Stimulated activated naive CD8-positive, alpha-beta T cell treated with anti-CD3 and anti-CD28 coated beads, Interleukin-15, Interleukin-2, amounts not matched to agents 100 U/mL and 50 U/mL, for 24 hours (primary cell): ENCODE results near the gene MLLT3.

ENCODE experiments used
- ATAC-seq: fragments of 150-1000 bp; cut with Tn5 transposase; one replicate; pipeline ENCODE4 v1.10.0; 2021
- DNase-seq: peaks from one replicate; pipeline ENCODE4 v3.0.0; 2021

Gene MLLT3

DNA sequence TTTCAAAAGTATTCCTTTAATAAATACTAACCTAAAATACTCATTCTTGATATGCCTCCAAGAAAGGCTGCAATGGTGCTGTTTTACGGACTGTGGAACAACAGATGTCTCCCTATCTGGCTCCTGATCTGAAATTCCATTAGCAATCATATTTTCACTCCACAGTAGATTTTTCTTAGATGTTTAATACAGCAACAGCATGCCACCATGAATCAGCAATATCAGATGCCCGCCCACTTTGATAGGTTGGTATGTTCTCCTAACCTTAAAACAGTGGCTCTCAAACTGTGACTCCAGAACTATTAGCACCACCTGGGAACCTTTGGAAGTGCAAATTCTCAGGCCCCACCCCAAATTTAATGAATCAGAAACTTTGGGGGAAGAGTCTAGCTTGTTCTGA is 110.2 kb downstream of the MLLT3 start:
- ATAC-seq (no peak), DNase-seq (no peak)

DNA sequence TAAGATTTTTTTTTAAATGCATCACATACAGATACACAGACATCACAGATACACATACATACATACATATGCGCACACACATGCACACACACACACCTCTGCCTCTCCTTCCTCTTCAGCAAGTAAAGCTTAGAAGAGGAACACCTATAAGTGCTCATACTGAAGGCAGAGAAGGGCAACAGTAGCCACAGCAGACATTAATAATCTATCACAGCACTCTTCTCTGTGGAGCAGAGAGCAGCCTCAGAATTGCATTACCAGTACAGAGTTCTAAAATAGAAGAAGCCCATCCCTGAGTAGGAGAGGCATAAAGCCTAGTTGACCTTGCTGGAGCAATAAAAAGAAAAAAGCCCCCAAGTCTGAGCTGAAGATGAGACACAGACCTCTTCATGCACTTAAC is 110.6 kb downstream of the MLLT3 start:
- no peak for ATAC-seq
- no peak for DNase-seq

DNA sequence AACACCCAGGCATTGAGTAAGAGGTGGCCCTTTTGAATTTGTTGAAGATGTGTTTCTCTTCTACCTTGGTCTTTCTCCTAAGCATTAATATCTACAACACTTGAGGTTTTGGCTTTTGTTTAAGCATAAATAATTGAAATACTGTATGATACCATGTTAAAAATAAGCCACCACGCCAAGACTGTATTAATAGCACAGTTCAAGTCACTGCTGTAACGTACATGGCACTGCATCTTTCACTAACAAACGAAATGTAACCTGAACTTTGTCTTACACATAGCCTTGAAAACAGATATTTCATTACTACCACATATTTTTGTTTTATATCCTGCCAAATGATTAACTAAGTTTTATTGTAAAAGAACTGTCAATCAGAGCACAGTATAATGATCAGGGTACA is 112.8 kb downstream of the MLLT3 start:
- DNase-seq (no peak), ATAC-seq (no peak)

DNA sequence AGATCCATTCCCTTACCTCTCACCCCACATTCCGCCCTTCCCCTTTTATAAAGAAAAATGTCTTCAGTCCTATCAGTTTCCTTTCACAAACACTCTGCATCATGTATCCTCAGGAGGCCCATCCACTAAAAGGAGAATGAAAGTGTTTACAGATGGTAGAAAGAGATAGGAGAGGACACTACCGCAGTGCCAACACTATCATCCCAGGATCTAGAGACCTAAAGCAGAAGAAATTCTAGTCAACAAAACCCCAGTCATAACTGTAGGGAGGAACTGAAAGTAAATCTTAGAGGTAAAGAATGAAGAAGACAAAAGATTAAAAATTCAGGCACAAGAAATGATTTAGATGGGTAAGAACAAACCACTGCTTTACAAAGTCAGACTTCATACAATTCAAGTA is 114.1 kb downstream of the MLLT3 start:
- peak; percentile 59 for ATAC-seq
- no peak for DNase-seq

DNA sequence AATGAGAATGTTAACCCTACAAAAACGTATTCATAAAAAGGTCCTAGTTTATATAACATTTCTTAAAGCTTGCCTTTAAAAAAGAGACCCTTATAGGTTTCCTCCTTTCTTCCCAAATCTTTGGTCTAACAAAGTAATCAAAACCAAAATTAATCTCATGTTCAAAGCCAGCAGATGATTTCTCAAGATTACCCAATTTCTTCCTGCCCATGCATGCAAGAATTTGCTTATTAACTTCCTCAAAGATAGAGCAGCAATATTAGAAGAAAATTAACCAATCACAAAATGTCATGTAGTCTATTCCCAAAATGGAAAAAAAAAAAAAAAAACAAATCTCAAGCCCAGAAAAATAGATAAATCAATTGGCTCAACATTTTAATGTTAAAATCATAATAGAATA is 114.9 kb downstream of the MLLT3 start:
- ATAC-seq = no peak
- no peak for DNase-seq

DNA sequence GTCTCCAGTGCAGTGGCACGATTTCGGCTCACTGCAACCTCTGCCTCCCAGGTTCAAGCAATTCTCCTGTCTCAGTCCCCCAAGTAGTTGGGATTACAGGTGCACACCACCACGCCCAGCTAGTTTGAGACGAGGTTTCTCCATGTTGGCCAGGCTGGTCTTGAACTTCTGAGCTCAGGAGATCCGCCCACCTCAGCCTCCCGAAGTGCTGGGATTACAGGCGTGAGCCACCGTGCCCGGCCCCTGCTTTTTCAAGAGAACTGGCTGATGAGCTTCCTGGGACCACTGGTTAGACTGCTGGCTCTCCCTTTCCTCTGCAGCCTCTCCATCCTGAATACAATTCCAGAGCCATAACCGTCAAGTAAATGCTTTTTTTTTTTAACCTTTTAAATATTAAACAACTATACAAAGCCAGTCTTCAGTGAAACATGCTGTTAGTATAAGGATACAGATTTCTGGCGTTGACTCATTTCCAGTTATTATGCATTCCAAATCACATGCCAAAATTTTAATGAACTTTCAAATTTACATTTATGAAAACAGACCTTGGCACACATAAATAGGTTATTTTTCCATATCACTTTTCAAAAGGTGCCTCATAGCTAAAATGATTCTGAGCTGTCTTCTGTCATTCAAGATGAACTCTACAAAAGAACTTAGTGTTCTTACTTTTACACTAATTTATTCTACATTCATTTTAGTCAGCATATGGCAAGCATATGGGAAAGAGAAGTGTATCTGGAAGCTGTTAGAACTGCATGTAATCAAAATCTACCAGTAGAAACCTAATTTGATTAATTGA is 116.0 kb downstream of the MLLT3 start:
- DNase-seq (no peak), ATAC-seq (no peak)

DNA sequence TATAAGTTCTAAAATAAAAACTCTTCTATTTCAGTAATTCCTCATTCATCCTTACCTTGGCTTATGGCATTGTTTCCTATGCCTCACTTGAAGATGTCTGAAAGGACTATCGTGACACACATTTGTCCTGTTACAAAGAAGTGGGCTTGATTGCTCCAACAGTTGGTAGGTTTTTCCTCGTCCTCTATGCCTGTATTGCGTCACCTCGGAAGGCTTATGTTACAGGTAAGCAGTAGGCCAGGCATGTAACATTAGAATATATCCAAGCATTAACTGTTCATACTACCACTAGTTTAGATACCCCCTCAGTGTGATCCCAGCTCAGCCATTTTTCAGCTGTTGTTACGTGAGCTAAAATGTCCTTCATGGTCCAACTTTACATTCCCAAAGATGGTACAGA is 116.7 kb downstream of the MLLT3 start:
- DNase-seq (no peak), ATAC-seq (no peak)

DNA sequence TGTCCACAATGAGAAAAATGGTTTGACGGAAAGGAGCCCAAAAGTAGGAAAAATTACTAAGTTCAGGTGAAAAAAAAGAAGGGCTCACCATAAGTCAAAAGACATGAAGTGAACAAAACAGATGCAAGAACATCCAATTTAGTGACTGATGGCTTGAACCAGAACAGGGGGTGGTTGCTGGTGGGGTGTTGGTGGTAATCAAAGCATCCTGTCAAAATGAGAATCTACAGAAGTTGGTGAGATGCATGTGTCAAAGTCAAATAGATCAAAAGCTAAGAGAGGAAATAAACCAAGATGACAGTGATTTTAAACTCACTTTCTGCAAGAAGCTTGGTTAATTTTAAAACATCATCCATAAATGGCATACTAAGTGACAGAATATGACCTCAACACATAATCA is 117.4 kb downstream of the MLLT3 start:
- ATAC-seq = no peak
- DNase-seq = no peak

DNA sequence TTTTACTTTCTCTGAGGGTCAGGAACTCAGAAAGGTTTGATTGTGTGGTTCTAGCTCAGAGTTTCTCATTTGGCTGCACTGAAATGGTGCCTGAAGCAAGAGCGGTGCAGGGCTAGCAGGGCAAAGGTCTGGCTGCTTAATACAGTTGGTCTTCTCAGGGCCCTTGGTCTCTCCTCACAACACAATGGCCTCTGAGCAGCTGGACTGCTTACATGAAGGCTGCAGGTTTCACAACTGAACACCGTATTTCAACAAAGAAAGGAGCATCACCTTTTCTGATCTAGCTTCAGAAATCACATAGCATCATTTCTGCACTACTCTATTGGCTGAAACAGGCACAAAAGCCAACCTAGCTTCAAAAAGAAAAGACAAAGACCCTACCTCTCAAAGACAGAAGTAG is 122.2 kb downstream of the MLLT3 start:
- ATAC-seq = no peak
- no peak for DNase-seq

DNA sequence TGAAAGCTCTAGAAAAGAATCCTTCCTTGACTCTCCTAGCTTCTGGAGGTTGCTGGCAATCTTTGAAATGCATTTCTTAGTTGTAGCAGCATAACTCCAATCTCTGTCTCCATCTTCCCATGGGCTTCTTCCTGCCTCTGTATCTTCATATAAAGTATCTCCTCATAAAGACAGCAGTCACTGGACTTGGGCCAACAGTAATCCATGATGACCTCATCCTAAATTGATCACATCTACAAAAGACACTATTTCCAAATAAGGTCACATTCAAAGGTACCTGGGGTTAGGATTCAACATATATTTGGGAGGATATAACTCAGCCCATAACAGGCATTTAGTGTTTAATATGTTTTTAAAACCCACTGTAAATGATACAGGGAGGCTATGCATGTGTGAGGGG is 123.3 kb downstream of the MLLT3 start:
- ATAC-seq (no peak), DNase-seq (no peak)

DNA sequence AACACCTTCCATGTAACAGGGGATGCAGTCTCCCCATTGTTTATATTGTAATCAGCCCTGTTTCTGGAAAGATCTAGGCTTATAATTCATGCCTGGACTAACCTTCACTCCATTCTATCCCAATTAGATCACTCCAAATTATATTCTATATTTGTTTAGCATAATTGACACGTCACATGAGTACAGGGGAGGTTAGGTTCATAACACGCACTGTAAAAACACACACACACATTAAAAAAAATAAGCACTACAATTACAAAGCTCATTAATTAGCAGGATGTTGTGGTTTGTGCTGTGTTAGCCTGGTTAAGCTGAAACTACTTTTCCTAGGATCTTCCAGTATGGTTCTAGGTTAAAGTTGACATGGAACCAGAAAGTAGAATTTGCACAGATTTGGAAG is 126.0 kb downstream of the MLLT3 start:
- DNase-seq = no peak
- no peak for ATAC-seq

DNA sequence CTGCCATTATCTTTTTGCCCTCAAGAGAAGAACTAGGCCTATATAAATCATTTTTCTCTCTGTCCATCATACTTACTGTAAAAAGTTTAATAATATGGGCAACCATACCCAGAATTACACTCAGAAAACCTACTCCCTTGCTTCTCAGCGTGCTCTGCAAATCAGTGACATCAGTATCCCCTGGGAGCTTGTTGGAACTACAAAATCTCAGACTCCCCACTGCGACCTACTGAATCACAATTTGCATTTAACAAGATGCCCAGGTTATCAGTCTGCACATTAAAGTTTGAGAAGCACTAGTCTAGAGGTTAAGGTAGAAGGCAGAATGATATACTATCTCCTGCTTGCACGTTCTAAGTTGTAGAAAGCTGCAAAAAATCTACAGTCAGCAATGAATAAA is 127.2 kb downstream of the MLLT3 start:
- no peak for ATAC-seq
- no peak for DNase-seq

DNA sequence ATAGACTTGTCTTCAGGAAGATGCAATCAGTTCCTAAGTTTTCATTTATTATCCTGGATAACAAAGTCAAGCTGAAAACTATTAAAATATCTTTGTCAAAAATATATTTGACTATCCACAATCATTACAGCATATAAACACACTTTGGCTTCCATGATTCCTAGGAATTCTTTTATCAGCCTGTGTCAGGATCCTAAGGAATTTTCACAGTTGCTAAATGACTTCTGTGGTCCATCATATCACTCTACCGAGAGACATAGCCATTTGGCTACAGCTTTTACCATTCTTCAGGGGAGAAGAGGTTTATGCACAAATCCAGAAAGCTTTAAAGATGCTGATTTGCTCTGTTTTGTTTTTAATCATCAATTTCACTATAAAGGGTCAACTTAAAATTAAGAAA is 128.3 kb downstream of the MLLT3 start:
- DNase-seq (no peak), ATAC-seq (no peak)

DNA sequence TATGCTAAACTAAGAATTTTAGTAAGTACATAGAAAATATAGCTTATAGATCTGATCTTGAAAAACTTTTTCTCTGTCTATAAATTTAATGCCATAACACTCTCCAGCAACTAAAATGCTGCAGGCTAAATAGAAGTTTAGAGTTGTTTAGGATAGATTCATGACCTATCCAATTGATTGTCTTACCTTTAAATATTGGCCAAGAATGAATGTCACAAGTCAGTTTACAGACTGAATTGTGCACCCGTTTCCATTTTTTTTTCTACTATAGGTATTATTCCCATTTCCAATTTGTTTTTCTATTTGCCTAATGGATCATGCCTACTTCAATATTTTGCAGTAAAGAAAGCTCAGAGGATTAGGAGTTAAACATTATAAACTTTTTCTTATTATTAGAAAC is 129.5 kb downstream of the MLLT3 start:
- DNase-seq (no peak), ATAC-seq (no peak)

DNA sequence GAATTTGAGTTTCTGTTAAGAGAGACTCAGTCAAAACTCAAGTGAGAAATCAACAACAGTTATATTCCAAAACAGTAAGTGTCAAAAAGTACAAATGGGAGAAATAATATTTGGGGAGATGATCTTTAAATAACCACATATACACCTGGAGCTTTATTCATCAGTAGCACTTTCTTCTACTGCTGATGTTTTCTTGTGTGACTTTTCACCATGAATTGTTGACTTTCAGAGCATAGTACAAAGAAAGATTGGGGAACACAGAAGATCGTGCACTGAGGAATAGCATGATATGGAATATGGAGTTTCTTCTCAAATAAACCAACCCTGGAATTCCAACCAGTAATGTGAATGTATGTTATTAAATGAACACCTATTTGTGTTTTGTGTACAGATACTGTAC is 130.7 kb downstream of the MLLT3 start:
- DNase-seq (no peak), ATAC-seq (no peak)

DNA sequence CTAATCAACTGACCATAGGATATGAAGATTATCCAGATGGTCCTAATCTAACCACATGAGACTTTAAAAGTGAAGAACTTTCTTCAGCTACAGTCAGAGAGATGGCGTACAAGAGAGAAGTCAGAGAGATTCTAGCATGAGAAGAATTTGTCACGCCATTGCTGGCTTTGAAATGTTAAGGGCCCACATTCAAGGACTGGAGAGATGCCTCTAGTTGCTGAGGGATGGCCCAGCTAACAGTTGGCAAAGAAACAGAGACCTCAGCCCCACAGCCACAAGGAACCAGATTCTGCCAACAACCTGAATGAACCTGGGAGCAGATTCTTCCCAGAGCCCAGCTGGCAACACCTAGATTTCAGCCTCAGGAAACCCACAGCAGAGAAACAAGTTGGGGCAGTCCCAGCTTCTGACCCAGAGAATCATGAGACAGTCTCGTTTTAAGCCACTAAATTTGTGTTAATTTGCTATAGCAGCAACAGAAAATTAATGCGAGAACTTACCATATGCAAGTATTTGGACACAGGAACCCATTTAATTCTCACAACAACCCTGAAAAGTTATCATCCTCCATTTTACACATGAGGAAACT is 132.0 kb downstream of the MLLT3 start:
- ATAC-seq = no peak
- no peak for DNase-seq

DNA sequence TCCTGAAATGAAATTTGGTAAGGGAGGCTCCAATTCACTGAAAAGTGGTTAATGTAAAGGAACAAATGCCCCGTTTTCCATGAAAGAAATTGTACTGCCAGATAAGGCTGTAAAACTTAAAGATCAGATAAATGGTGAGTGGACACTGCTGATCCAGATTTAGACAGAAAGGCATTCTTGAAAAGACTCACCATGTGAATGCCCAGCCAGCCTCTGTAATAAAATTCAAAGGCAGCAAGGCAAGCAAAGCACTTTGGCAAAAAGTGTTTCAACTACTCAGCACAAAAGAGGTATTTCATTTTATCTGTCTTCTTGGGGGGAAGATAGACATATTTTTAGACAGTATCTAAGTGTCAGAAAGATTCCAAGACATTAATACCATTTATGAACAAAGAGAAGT is 133.6 kb downstream of the MLLT3 start:
- DNase-seq (no peak), ATAC-seq (no peak)

DNA sequence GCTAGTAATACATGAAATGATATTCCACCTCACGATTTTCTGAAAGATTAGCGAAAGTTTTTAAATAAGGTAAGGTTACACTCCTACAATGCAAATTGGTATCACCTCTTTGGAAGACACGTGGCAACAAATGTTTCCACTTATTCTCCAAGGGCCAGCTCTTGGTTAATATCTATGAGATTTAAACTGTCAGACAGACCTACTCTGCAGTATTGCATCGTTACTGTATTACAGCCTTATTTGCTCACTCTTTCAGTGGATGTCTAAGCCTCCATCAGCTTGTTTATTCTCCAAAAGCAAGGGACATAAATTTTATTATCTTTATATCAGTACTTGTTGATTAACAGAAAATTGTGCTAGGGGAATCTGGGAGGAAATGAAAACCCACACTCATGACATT is 135.7 kb downstream of the MLLT3 start:
- DNase-seq (no peak), ATAC-seq (no peak)

DNA sequence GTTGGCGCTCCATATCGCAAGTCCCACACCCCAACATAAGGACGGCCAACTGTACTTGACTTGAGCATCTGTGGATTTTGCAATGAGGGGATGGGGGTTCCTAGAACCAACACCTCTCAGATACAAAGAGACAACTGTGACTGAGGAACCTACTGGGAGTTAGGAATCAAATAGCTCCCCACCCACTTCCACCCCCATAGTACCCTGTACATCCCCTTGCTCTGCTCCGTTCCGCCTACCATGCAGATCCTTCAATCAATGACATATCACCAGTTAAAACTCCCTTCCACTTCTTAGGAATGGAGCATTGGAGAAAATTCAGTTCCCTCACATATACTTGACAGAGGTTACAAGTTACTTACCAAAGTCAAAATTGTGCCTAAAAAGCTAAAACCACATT is 140.9 kb downstream of the MLLT3 start:
- ATAC-seq (no peak), DNase-seq (no peak)

DNA sequence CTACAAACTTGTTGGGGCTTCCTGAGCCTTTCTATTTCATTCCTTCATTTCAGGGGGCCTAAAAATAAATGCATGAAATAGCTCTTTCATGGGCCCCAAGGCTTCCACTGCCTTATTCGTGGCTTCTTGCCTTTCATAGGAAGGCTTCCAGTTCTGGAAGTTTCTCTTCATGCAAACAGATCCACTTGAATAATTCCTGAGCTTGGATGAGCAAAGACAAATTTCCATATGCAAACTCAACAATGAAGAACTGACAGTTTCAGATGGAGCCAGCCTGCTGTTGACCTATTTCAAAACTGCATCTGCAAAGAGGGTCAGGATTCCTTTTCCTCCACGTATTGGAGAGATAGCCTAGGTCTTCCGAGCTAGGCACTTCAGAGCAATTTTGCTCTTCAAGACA is 142.1 kb downstream of the MLLT3 start:
- no peak for DNase-seq
- ATAC-seq = no peak

DNA sequence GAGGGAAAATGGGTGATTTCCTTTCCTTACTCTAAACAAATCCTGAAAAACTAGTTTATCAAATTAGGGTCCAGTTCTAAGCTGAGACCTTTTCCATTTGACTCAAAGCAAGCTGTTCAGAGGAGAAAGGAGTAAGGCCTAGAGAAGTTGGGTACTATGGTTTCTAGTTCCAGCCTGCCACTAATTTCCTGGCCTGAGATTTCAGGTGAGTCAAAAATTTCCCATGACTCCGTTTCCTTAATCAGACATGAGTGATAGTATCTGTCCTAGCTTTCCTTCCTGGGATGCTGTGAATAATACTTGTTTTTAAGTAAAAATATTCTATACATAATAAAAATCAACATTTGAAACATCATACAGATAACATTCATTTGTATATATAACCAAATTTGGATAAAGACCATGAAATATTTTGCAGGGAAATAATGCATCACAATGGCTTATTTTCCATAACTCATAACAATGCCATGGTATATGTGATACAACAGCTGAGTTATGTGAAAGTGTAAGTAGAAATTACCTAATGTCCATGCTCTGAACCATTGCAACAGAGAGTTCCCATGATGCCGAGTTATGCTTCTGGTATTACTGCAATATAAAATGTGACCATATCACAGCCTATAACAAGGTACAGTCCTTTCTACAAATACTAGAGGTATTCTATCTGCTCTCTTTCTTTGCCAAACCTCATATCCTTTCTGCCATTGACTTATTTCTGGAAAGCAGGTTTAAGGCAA is 142.7 kb downstream of the MLLT3 start:
- ATAC-seq (no peak), DNase-seq (no peak)

DNA sequence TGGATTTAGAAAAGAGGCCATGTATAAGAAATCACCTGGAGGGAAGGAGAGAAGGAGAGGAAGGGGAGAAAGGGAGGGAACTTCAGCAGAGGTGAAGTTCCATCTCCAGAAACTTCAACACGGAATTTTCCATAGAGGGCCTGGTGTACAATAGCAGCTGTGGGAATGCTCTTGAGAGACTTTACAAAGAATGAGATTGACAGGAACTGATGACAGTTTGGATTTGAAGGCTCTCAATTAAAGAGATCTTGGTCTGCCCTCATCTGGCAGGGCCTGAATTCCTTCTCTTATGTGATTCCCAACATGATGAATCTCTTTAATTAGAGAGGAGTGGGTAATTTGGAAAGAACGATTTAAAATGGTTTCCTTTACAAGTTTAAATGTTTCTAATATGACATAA is 143.5 kb downstream of the MLLT3 start:
- ATAC-seq (no peak), DNase-seq (no peak)

DNA sequence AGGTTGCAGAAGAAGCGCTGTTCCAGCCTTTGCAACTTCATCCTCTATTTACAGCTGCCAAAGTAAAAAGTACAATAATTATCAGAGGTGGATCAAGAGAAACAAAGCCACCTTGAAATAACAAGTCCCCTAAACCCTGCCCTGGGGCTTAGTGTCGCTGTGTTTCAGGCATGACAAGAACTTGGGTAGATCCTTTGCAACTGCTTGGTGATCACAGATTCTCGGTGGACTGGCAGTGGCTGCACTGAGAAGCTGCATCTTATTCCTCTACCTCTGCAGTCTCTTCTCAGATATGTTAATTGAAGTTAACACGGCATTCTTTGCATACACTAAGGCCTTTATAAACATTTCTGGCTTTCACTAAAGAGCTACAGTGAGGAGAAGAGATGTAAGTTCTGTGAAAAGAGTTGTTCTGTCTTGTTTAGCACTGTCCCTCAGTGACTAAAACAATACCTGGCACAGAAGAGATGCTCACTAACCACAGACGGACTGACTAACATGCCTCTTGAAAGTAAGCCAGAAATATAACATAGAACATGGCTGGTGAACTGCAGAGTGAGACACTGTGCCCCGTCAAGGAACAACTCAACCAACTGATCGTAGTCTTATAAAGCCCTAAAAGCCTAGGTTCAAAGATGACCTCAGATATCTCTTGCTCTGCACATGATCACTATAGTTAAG is 144.2 kb downstream of the MLLT3 start:
- peak; percentile 85 for ATAC-seq
- no peak for DNase-seq
